Measurements from ENCODE around the gene TRPV3. TPM values are rescaled to one million over a fixed set of nuclear protein-coding genes. Genes with fewer than 3 reads are reported as not detected.

TRPV3 gene
- total and polyA plus RNA-seq, 2 experiments from 2014 or later = 1.2 to 2.0 TPM

DNA sequence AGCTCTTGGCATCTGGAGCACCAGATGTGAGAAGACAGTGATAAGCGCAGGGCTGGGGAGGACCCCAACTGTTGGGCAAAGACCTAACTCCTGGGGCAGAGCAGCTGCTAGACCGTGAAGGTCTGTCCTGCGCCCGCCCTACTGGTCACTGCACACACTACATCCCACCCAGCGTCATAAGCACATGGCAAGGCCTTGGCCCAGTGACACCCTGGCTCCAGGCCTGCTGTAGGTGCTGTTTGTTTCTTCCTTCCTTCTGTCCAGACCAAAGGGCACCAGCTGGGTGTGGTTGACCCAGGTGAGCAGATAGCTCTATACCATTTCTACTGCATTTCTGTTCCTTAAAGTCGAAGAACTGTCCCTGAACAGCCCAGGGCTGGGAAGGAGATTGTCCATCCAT, 6.4 kb downstream of the TRPV3 start:
- no peaks in the 10 kb centered on the region for H3K4me1 ChIP-seq (ENCODE audit: low read depth)
- no peak for DNase-seq (ENCODE audit: low read depth in 1 of 2, low spot score in 1 of 2)

DNA sequence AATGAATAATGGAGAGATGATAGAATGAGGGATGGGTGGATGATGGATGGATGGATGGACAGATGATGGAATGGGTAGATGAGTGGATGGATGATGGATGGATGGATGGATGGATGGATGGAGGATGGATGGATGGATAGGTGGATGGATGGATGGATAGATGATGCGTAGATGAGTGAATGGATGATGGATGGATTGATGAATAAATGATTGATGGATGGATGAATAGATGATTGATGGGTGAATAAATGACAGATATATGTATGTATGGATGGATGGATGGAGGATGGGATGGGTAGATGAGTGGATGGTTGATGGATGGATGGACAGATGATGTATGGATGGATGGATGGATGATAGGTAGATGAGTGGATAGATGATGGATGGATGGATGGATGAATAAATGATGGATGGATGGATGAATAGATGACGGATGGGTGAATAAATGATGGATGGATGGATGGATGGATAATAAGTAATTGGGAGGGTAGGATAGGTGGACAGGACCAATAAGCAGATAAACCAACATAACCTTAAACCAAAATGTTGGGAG, 7.9 kb downstream of the TRPV3 start:
- no peak for DNase-seq (ENCODE audit: low read depth in 1 of 2, low spot score in 1 of 2)
- Histone ChIP-seq H3K27me3 (no peaks in the 10 kb centered on the region), H3K4me1 (ENCODE audit: low read depth) (no peaks in the 10 kb centered on the region), H3K27ac (no peak overlapping the region), H3K9me3 (ENCODE audit: low read depth) (no peaks in the 10 kb centered on the region), H3K4me3 (no peak overlapping the region), H3K36me3 (no peaks in the 10 kb centered on the region)
- no peak for TF ChIP-seq CTCF (IDR thresholded peaks at IDR 0.05; ENCODE audit: low read depth, low read length)

More for the DNA sequence above, 6.4 kb downstream of the TRPV3 start:
- Histone ChIP-seq H3K36me3 (no peaks in the 10 kb centered on the region), H3K27ac (no peak overlapping the region), H3K4me3 (no peak overlapping the region), H3K9me3 (ENCODE audit: low read depth) (no peaks in the 10 kb centered on the region), H3K27me3 (no peaks in the 10 kb centered on the region)
- TF ChIP-seq CTCF (IDR thresholded peaks at IDR 0.05; ENCODE audit: low read depth, low read length) = no peak

DNA sequence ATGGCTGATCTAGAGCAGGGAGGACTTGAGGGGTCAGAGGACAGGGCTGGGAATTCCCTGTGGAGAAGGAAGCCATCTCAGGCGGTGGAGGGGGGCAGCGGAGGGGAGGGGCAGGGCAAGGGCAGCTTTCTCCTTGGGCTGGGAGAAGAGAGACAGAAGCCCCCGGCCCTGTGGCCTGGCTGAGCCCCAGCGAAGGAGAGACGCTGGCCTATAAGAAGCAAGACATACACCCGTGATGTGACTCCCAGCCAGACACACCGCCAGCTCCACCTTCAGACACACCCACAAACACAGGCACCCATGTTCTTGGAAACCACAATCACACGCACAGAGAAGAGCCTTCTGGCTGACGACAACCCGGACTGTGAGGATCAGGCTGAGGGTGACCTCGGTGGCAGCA, 10.0 kb downstream of the TRPV3 start:
- H3K27ac ChIP-seq = no peak overlapping the region
- H3K4me3 ChIP-seq = no peak overlapping the region
- no peaks in the 10 kb centered on the region for H3K9me3 ChIP-seq (ENCODE audit: low read depth)
- H3K36me3 ChIP-seq = no peaks in the 10 kb centered on the region
- H3K4me1 ChIP-seq (ENCODE audit: low read depth) = no peaks in the 10 kb centered on the region
- H3K27me3 ChIP-seq = no peaks in the 10 kb centered on the region
- DNase-seq (ENCODE audit: low read depth in 1 of 2, low spot score in 1 of 2) = no peak
- no peak for TF ChIP-seq CTCF (IDR thresholded peaks at IDR 0.05; ENCODE audit: low read depth, low read length)

- TF ChIP-seq CTCF (IDR thresholded peaks at IDR 0.05; ENCODE audit: low read depth, low read length) = no peak
- no peaks in the 10 kb centered on the region for H3K9me3 ChIP-seq (ENCODE audit: low read depth)
These were observed 10.6 kb downstream of the TRPV3 start for GRCh38 chr17:3546997-3547396.

GRCh38 chr17:3546521-3546920, 11.1 kb downstream of the TRPV3 start:
- no peak overlapping the region for H3K4me3 ChIP-seq
- no peak overlapping the region for H3K27ac ChIP-seq
- no peaks in the 10 kb centered on the region for H3K4me1 ChIP-seq (ENCODE audit: low read depth)
- TF ChIP-seq CTCF (IDR thresholded peaks at IDR 0.05; ENCODE audit: low read depth, low read length) = no peak
- H3K9me3 ChIP-seq (ENCODE audit: low read depth) = no peaks in the 10 kb centered on the region
- H3K27me3 ChIP-seq = no peaks in the 10 kb centered on the region
- no peaks in the 10 kb centered on the region for H3K36me3 ChIP-seq
- no peak for DNase-seq (ENCODE audit: low read depth in 1 of 2, low spot score in 1 of 2)

More at GRCh38 chr17:3546997-3547396, 10.6 kb downstream of the TRPV3 start:
- DNase-seq (ENCODE audit: low read depth in 1 of 2, low spot score in 1 of 2) = no peak
- Histone ChIP-seq H3K4me1 (ENCODE audit: low read depth) (no peaks in the 10 kb centered on the region), H3K4me3 (no peak overlapping the region), H3K27ac (no peak overlapping the region), H3K36me3 (no peaks in the 10 kb centered on the region), H3K27me3 (no peaks in the 10 kb centered on the region)
